KBM-7 (cell line): ENCODE data around the gene SEC31B.

Experiments
- DNase-seq: peaks from one replicate; pipeline ENCODE4 v3.0.0-alpha.2; 2015
- in situ Hi-C: fragments of 300-500 bp; cut with MboI; formaldehyde crosslinking; loops from 2 replicates; pipeline ENCODE4 v1.14.3; 2020; ENCODE audit warnings: low sequenced_read_pairs, low pct_unique_long_range_greater_than_20kb, mixed read lengths

SEC31B gene

GRCh38 chr10:100506596-100507356 is 12.9 kb downstream of the SEC31B start:
- no peak for DNase-seq
- in situ Hi-C loops, result loop anchor here (25.0 kb wide), 1 partner anchor 169 kb away; the partner anchor contains the start of genes PKD2L1 and SCD

- DNase-seq, result no peak
- in situ Hi-C loops, result loop anchor here (25.0 kb wide), 1 partner anchor 168 kb away; the partner anchor contains the start of genes PKD2L1 and SCD
These were observed 14.5 kb downstream of the SEC31B start for GRCh38 chr10:100505164-100505563.

- in situ Hi-C loops, result loop anchor here (25.0 kb wide), 1 partner anchor 167 kb away; the partner anchor contains the start of genes PKD2L1 and SCD
- no peak for DNase-seq
These were observed 15.6 kb downstream of the SEC31B start for GRCh38 chr10:100504096-100504495.

GRCh38 chr10:100502926-100503494 is 16.7 kb downstream of the SEC31B start:
- in situ Hi-C loops, result loop anchor here (25.0 kb wide), 1 partner anchor 166 kb away; the partner anchor contains the start of genes PKD2L1 and SCD
- DNase-seq, result no peak

- DNase-seq, result no peak
- in situ Hi-C loops, result loop anchor here (25.0 kb wide), 1 partner anchor 164 kb away; the partner anchor contains the start of genes PKD2L1 and SCD
These were observed 18.2 kb downstream of the SEC31B start for GRCh38 chr10:100501423-100501822.

- in situ Hi-C loops, result no loop called here
- DNase-seq, result no peak
These were observed 21.6 kb downstream of the SEC31B start for GRCh38 chr10:100498059-100498458.

- no peak for DNase-seq
- in situ Hi-C loops, result no loop called here
These were observed 23.1 kb downstream of the SEC31B start for GRCh38 chr10:100496567-100496966.

- in situ Hi-C loops, result no loop called here
- no peak for DNase-seq
These were observed 29.1 kb downstream of the SEC31B start for GRCh38 chr10:100490531-100490930.

GRCh38 chr10:100489396-100489795 is 30.3 kb downstream of the SEC31B start:
- in situ Hi-C loops, result no loop called here
- DNase-seq, result no peak

GRCh38 chr10:100487529-100487928 is 32.1 kb downstream of the SEC31B start:
- in situ Hi-C loops, result no loop called here
- no peak for DNase-seq

- DNase-seq, result no peak
- in situ Hi-C loops, result no loop called here
These were observed 33.7 kb downstream of the SEC31B start for GRCh38 chr10:100485801-100486495.

GRCh38 chr10:100485366-100485765 is 34.3 kb downstream of the SEC31B start:
- DNase-seq, result no peak
- in situ Hi-C loops, result no loop called here

- no peak for DNase-seq
- in situ Hi-C loops, result no loop called here
These were observed 35.6 kb downstream of the SEC31B start for GRCh38 chr10:100483876-100484666.

- DNase-seq, result no peak
- in situ Hi-C loops, result no loop called here
These were observed 36.9 kb downstream of the SEC31B start for GRCh38 chr10:100482834-100483185.

- DNase-seq, result peak; percentile 79
- in situ Hi-C loops, result no loop called here
These were observed 37.4 kb downstream of the SEC31B start for GRCh38 chr10:100482181-100482833.

GRCh38 chr10:100481462-100482081 is 38.1 kb downstream of the SEC31B start:
- in situ Hi-C loops, result no loop called here
- peak; percentile 99 for DNase-seq

- in situ Hi-C loops, result no loop called here
- DNase-seq, result no peak
These were observed 39.7 kb downstream of the SEC31B start for GRCh38 chr10:100480002-100480401.

- in situ Hi-C loops, result no loop called here
These were observed 40.6 kb downstream of the SEC31B start for GRCh38 chr10:100479037-100479436.

More at GRCh38 chr10:100479037-100479436, 40.6 kb downstream of the SEC31B start:
- no peak for DNase-seq
